Glomerular endothelial cell (primary cell): Measurements from ENCODE around the gene ADGRV1. TPM values are rescaled to one million over a fixed set of nuclear protein-coding genes. Genes with fewer than 3 reads are reported as not detected.

Experiments
- DNase-seq: peaks from one replicate; pipeline ENCODE4 v3.0.0-alpha.2; 2011; ENCODE audit warnings: low read depth, low spot score; ENCODE audit errors: extremely low read depth
- total RNA-seq: library from RNA; depleted of rRNA; stranded (reverse); fragments of >200 nt; gene quantifications from 2 replicates; pipeline ENCODE4 v1.2.3, GENCODE V29; 2015

Gene ADGRV1
- total RNA-seq, 1 donor from 2014 or later: 0.12 TPM

- DNase-seq: no peak
These were observed 618.5 kb downstream of the ADGRV1 start for GRCh38 chr5:91177085-91177484.

GRCh38 chr5:91177639-91178038 is 619.0 kb downstream of the ADGRV1 start:
- DNase-seq: no peak

- DNase-seq: no peak
These were observed 619.9 kb downstream of the ADGRV1 start for GRCh38 chr5:91178461-91178860.

GRCh38 chr5:91179018-91179417 is 620.4 kb downstream of the ADGRV1 start:
- DNase-seq: no peak

- no peak for DNase-seq
These were observed 621.9 kb downstream of the ADGRV1 start for GRCh38 chr5:91180506-91180905.

GRCh38 chr5:91182763-91183162 is 624.2 kb downstream of the ADGRV1 start:
- DNase-seq: no peak

- DNase-seq: no peak
These were observed 625.1 kb downstream of the ADGRV1 start for GRCh38 chr5:91183743-91184142.

- no peak for DNase-seq
These were observed 627.5 kb downstream of the ADGRV1 start for GRCh38 chr5:91186101-91186500.

GRCh38 chr5:91187032-91187431 is 628.4 kb downstream of the ADGRV1 start:
- no peak for DNase-seq

- DNase-seq: no peak
These were observed 630.2 kb downstream of the ADGRV1 start for GRCh38 chr5:91188755-91189154.

GRCh38 chr5:91189480-91190313 is 631.1 kb downstream of the ADGRV1 start:
- DNase-seq: no peak

- DNase-seq: no peak
These were observed 631.7 kb downstream of the ADGRV1 start for GRCh38 chr5:91190314-91190690.

GRCh38 chr5:91194824-91195381 is 636.3 kb downstream of the ADGRV1 start:
- no peak for DNase-seq

GRCh38 chr5:91200692-91201091 is 642.1 kb downstream of the ADGRV1 start:
- no peak for DNase-seq

GRCh38 chr5:91206103-91206502 is 647.5 kb downstream of the ADGRV1 start:
- DNase-seq: no peak

- DNase-seq: no peak
These were observed 648.1 kb downstream of the ADGRV1 start for GRCh38 chr5:91206734-91207133.

GRCh38 chr5:91207248-91207647 is 648.7 kb downstream of the ADGRV1 start:
- no peak for DNase-seq

- DNase-seq: no peak
These were observed 653.6 kb downstream of the ADGRV1 start for GRCh38 chr5:91211997-91212713.

- DNase-seq: no peak
These were observed 654.1 kb downstream of the ADGRV1 start for GRCh38 chr5:91212714-91213092.
